22Rv1 (cell line): ENCODE results near the gene NAA15.

Experiments
- ZFX ChIP-seq: fragments of 450-650 bp; IDR thresholded peaks from 2 replicates; pipeline ENCODE4 v1.6.1; 2017; ENCODE audit warnings: antibody characterized with exemption, borderline replicate concordance
- TF ChIP-seq, protein P1 (sequence below): fragments of 450-650 bp; IDR thresholded peaks from 2 replicates; pipeline ENCODE4 v1.5.1; 2017; ENCODE audit warnings: mild to moderate bottlenecking

DNA sequence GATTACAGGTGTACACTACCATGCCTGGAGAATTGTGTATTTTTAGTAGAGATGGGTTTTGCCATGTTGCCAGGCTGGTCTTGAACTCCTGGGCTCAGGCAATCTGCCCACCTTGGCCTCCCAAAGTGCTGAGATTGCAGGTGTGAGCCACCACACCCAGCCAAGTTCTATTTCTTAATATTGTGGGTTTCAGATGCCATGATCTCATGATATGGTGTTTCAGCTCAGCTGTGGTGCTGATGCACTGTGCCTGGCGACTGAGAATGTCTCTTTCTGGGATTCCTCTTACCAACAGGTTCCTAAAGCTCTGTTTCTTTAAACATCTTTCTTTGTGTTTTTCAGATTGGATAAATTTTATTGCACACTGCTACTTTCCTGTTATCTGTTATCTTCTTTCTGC, 18.3 kb downstream of the NAA15 start:
- TF ChIP-seq, protein P1, sequence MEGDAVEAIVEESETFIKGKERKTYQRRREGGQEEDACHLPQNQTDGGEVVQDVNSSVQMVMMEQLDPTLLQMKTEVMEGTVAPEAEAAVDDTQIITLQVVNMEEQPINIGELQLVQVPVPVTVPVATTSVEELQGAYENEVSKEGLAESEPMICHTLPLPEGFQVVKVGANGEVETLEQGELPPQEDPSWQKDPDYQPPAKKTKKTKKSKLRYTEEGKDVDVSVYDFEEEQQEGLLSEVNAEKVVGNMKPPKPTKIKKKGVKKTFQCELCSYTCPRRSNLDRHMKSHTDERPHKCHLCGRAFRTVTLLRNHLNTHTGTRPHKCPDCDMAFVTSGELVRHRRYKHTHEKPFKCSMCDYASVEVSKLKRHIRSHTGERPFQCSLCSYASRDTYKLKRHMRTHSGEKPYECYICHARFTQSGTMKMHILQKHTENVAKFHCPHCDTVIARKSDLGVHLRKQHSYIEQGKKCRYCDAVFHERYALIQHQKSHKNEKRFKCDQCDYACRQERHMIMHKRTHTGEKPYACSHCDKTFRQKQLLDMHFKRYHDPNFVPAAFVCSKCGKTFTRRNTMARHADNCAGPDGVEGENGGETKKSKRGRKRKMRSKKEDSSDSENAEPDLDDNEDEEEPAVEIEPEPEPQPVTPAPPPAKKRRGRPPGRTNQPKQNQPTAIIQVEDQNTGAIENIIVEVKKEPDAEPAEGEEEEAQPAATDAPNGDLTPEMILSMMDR: no peak
- TF ChIP-seq ZFX: no peak
